HG02798 (cell line): ENCODE results near the gene ENTREP1.
A peak's percentile ranks its signal among the peaks of the same experiment; 100 is the strongest.
"Not testable (repeated sequence)": the region's sequence is repeated elsewhere in the genome, so short reads cannot be mapped to it uniquely, and the experiment has no call there.

Experiments
- ATAC-seq: cut with Tn5 transposase; IDR thresholded peaks from one replicate; pipeline ENCODE4 v1.9.1; 2021; ENCODE audit warnings: mild to moderate bottlenecking; ENCODE audit not compliant: unreplicated experiment, poor library complexity

The ENTREP1 gene

DNA sequence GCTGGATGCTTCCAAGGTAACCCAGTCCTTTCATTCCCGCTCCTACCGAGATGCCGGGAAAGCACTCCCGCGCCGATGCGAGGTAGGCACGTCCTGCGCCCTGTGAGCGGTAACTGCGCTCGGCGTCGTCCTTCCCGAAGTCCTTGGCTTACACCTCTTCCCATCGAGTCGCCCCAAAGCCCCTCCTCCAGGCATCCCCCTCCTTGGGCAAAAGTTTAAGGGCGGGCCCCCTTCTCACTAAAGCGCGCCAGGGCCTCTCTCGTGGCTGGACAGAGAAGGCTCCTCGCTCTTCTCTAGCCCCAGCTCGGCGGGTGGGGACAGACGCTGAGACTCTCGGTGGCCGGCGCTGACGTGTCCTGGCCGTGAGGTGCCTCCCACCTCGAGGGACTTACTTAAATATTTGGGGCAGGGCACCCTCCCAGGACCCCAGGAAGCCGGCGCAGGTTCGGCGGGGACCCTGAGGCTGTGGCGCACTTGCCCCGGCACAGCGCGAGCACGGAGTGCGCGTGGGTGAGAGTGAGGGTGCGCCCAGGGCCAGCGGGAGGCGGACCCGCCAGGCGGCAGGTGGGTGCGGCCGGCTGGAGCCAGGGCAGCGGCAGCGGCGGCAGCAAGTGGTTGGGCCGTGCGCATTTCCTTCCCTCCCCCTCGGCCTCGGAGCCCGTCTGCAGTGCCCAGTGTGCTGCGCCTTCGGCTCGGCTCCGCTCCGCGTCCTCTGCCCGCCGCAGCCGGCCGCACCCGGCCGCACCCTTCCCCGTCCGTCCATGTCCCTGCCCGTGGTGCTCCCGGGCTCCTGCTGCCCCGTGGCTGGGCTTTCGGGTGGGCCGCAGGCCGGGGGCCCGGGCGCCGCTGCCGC, at the start of gene ENTREP1:
Gene ENTREP1, plus strand, starts transcription at position 667 of the 853 bp plus-strand sequence. Its CDS starts 95 bp downstream, at position 762.
- ATAC-seq, result no peak

GRCh38 chr9:69276775-69277174, 48.2 kb upstream of the ENTREP1 start:
- ATAC-seq, result no peak

DNA sequence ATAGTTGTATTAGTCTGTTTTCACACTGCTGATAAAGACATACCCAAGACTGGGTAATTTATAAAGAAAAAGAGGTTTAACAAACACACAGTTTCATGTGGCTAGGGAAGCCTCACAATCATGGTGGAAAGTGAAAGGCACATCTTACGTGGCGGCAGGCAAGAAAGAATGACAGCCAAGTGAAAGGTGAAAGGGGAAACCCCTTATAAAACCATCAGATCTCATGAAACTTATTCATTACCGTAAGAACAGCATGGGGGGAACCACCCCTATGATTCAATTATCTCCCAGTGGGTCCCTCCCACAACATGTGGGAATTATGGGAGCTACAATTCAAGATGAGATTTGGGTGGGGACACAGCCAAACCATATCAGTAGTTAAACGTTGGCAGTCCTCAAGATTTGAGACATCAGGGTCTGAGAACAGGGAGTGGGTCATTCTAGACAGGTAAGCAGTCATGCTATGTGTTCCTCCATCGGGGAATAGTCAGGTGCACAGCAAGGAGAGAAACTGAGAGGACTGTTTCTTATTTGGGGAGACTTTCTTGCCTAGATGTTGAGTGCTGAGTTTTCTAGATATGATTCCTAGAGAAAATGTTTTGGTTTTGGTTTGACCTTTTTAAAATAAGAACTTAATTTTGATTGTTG, 45.8 kb upstream of the ENTREP1 start:
- ATAC-seq, result no peak

- ATAC-seq, result no peak
These were observed 45.3 kb upstream of the ENTREP1 start for GRCh38 chr9:69279733-69280132.

GRCh38 chr9:69283003-69283402, 42.0 kb upstream of the ENTREP1 start:
- ATAC-seq, result no peak

DNA sequence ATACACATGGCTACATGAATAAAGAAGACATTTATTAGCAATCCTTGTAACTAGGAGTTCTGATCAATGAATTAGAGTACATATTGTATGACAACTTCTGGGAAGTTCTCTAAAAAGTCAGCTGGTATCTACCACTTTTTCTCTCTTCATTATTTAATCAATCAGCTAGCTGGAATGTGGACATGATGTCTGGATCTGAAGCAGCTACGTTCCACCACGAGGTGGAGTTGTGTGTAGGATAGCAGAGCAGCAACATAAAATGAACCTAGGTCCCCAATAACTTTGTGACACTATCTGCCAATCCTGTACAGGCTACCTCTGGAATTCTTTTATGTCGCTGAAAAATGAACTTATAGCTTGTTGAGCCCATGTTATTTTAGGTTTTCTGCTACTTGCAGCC, 32.9 kb upstream of the ENTREP1 start:
- ATAC-seq, result no peak

DNA sequence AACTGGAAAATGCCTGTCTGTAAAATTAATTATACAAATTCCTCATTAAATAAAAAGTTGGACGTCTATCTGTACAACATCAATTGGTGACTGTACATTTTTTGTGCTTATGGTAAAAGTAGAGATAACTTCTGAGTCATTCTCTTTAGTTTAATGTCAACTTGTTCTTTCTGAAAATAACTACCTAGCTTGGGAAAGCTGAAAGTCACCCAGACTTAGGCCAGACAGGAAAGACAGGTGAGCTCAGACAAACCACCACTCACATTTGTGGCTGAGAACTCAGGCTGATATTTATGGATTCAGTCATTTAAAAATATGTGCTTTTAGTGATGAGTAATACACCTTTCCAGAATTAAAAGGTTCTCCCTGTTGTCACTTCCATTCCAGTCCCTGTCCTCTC, 31.9 kb upstream of the ENTREP1 start:
- no peak for ATAC-seq

- no peak for ATAC-seq
These were observed 29.0 kb upstream of the ENTREP1 start for GRCh38 chr9:69295872-69296552.

GRCh38 chr9:69297300-69297980, 27.6 kb upstream of the ENTREP1 start:
- ATAC-seq, result no peak

DNA sequence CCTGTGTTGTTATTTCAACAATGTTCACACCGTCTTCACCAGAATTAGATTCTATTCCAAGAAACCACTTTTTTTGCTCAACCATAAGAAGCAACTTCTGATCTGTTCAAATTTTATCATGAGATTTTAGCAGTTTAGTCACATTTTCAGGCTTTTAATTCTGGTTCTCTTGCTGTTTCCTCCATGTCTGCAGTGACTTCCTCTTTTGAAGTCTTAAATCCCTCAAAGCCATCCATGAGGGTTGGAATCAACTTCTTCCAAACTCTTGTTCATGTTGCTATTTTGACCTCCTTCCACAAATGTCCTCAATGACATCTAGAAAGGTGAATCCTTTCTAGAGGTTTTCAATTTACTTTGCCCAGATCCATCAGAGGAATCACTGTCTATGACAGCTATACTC, 25.7 kb upstream of the ENTREP1 start:
- ATAC-seq, result no peak

DNA sequence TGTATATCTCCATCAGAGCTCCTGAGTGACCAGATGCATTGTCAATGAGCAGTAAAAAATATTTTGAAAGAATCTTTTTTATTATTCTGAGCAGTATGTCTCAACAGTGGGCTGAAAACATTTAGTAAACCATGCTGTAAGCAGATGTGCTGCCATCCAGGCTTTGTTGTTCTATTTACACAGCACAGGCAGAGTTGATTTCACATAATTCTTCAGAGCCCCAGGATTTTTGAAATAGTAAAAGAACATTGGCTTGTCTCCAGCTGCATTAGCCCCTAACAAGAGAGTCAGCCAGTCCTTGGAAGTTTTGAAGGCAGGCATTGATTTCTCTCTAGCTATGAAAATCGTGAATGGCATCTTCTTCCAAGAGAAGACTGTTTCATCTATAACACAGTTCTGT, 25.2 kb upstream of the ENTREP1 start:
- ATAC-seq, result no peak

DNA sequence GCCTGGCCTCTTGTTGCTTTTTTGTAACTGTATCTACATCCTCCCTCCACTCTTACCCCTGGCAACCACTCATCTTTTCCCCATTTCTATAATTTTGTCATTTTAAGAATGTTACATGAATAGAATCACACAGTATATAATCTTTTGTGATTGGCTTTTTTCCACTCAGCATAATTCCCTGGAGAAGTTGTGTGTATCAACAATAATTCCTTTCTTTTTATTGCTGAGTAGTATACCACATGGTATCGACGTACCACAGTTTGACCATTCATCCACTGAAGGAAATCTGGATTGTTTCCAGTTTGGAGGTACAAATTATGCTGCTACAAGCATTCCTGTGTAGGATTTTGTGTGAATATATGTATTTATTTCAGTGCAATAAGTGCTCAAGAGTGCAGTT, 21.7 kb upstream of the ENTREP1 start:
- ATAC-seq, result no peak

- ATAC-seq, result not testable (repeated sequence)
These were observed 18.0 kb upstream of the ENTREP1 start for GRCh38 chr9:69306895-69307445.

- no peak for ATAC-seq
These were observed 17.4 kb upstream of the ENTREP1 start for GRCh38 chr9:69307446-69308205.

DNA sequence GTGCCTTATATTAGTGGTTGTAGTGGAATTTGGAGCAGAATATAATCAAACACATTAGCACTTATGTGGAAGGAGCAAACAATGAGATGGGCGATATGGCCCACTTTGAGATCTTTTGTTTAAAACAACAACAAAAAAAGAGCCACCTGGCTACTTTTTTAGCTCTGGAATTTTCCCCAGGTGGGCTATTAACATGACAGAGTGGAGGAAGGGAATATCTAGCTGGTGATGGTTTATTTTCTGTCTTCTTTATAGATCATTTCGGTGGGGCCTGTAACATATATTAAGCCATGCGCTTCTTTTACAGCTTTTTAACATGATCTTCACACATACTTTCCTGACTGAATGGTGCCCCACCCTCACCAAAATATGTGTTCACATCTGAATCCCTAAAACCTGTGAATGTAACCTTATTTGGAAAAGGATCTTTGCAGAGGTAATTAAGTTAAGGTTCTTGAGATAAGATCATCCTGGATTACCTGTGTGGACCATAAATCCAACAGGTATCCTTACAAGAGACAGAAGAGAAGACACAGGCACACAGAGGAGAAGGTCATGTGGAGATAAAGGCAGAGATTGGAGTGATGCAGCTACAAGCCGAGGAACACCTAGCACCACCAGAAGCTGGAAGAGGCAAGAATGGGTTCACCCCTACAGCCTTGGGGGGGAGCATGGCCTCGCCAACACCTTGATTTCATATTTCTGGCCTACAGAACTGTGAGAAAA, 16.6 kb upstream of the ENTREP1 start:
- no peak for ATAC-seq

- ATAC-seq, result no peak
These were observed 11.8 kb upstream of the ENTREP1 start for GRCh38 chr9:69313175-69313574.

GRCh38 chr9:69314547-69314946, 10.5 kb upstream of the ENTREP1 start:
- ATAC-seq, result no peak

DNA sequence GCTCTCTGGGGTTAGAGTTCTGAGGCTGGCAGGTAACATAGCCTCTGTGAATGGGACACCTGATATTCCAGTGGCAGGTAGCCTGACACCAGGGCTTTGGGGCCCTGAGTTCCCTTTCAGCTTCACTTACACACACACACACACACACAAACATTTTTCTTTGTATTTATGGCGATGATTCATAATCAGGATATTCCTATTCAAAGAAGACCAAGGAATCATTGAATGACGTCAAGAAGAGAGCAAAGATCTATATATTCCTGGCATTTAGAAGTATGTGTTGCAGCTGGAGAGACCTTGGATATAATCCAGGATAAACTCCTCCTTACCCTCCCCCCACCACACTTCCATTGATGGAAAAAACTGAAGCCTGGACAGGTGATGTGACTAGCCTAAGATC, 7.9 kb upstream of the ENTREP1 start:
- no peak for ATAC-seq

DNA sequence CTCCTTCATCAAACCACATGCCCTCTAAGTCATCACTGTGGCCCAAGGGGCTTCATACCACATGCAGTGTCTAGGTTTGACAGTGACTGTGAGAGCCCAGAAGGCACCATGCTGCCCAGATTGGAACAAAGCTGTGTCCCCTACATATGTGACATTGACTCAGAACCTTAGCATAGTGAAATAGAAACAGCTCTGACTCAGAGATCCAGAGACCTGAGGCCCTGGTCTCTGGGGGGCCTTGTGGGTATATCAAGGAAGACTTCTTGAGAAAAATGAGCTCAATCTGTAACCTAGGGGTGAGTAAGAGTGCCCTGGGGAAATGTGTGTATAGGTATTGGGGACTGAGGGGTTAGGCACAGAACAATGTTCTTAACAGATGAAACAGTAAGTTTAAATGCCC, 7.1 kb upstream of the ENTREP1 start:
- ATAC-seq, result peak; percentile 83
